ENCODE data around the gene ESRRB.

The ESRRB gene

GRCh38 chr14:76472199-76472723 lies 96.3 kb downstream of the ESRRB start:
- H3K4me3 ChIP-seq (ENCODE audit: low read length): no peak overlapping the region
- TF ChIP-seq CTCF (IDR thresholded peaks at IDR 0.05; ENCODE audit: insufficient read depth, low read depth, low read length, missing control alignments): no peak
- DNase-seq (ENCODE audit: low read depth): no peak

- peak; percentile 6 for TF ChIP-seq CTCF (IDR thresholded peaks at IDR 0.05; ENCODE audit: insufficient read depth, low read depth, low read length, missing control alignments)
- no peak overlapping the region for H3K4me3 ChIP-seq (ENCODE audit: low read length)
Measured at GRCh38 chr14:76473481-76474263, 97.7 kb downstream of the ESRRB start.

GRCh38 chr14:76480426-76480825 lies 104.5 kb downstream of the ESRRB start:
- H3K4me3 ChIP-seq (ENCODE audit: low read length): no peak overlapping the region
- peak; percentile 33 for DNase-seq (ENCODE audit: low read depth)
- no peak for TF ChIP-seq CTCF (IDR thresholded peaks at IDR 0.05; ENCODE audit: insufficient read depth, low read depth, low read length, missing control alignments)

More at GRCh38 chr14:76473481-76474263, 97.7 kb downstream of the ESRRB start:
- DNase-seq (ENCODE audit: low read depth): no peak

- no peak for DNase-seq (ENCODE audit: low read depth)
- TF ChIP-seq CTCF (IDR thresholded peaks at IDR 0.05; ENCODE audit: insufficient read depth, low read depth, low read length, missing control alignments): no peak
- no peak overlapping the region for H3K4me3 ChIP-seq (ENCODE audit: low read length)
Measured at GRCh38 chr14:76484355-76484754, 108.4 kb downstream of the ESRRB start.

GRCh38 chr14:76486251-76486743 lies 110.4 kb downstream of the ESRRB start:
- no peak for DNase-seq (ENCODE audit: low read depth)
- no peak overlapping the region for H3K4me3 ChIP-seq (ENCODE audit: low read length)
- no peak for TF ChIP-seq CTCF (IDR thresholded peaks at IDR 0.05; ENCODE audit: insufficient read depth, low read depth, low read length, missing control alignments)

- no peak for DNase-seq (ENCODE audit: low read depth)
- H3K4me3 ChIP-seq (ENCODE audit: low read length): no peak overlapping the region
- TF ChIP-seq CTCF (IDR thresholded peaks at IDR 0.05; ENCODE audit: insufficient read depth, low read depth, low read length, missing control alignments): no peak
Measured at GRCh38 chr14:76488551-76488950, 112.6 kb downstream of the ESRRB start.
